Measurements from ENCODE around the gene UBTD2. TPM values are rescaled to one million over a fixed set of nuclear protein-coding genes. Genes with fewer than 3 reads are reported as not detected.

The UBTD2 gene
- total and polyA plus RNA-seq, 10 of the 15 experiments (the other 5 are each of a cell fraction or from before 2014, with no cell fraction given): 7.7 to 30.5 (median 19.4) TPM

- TF ChIP-seq SIN3A (IDR thresholded peaks at IDR 0.05; ENCODE audit: low read depth, low read length) (peak; percentile 79; the same call in 1 of the 2 replicates), SUZ12 (IDR thresholded peaks at IDR 0.05; ENCODE audit: unreplicated experiment) (no peak), HDAC6 (IDR thresholded peaks at IDR 0.05; ENCODE audit: unreplicated experiment) (no peak), NR2C2 (IDR thresholded peaks at IDR 0.05; ENCODE audit: borderline replicate concordance, control insufficient read depth, insufficient read length, low read depth) (no peak), NBN (IDR thresholded peaks at IDR 0.05) (peak; percentile 82), SMAD1 (IDR thresholded peaks at IDR 0.05; ENCODE audit: low read depth, partially characterized antibody) (peak; percentile 26), KAT2A (conservative IDR thresholded peaks at IDR 0.05; ENCODE audit: control insufficient read depth, low read depth, low read length) (no peak), FOXM1 (IDR thresholded peaks at IDR 0.05; ENCODE audit: low read depth, low read length) (no peak), POLR2AphosphoS5 (IDR thresholded peaks at IDR 0.05; ENCODE audit: low read length) (peak; percentile 60), EZH2 (IDR thresholded peaks at IDR 0.05; ENCODE audit: borderline replicate concordance, control insufficient read depth, low read depth, low read length) (no peak), CHD2 (IDR thresholded peaks at IDR 0.05; ENCODE audit: borderline replicate concordance, low read depth, low read length) (0 out of 2 replicates have a peak, but pooled peaks have one; percentile 11), PAX5 (IDR thresholded peaks at IDR 0.05; ENCODE audit: borderline replicate concordance, low read depth, low read length) (no peak), MEF2A (IDR thresholded peaks at IDR 0.05; ENCODE audit: insufficient read depth, low read depth, low read length) (0 out of 2 replicates have a peak, but pooled peaks have one; percentile 21), YY1 (IDR thresholded peaks at IDR 0.05; ENCODE audit: low read depth, low read length) (peak; percentile 8; the same call in 1 of the 2 replicates), ZBTB40 (IDR thresholded peaks at IDR 0.05; ENCODE audit: borderline replicate concordance) (peak; percentile 77), MTA3 (IDR thresholded peaks at IDR 0.05; ENCODE audit: borderline replicate concordance, low read length) (no peak), ZBTB11 (CRISPR knock-in tag; IDR thresholded peaks at IDR 0.05) (no peak; the same call in 1 of the 2 replicates), HDGF (IDR thresholded peaks at IDR 0.05) (peak; percentile 64; the same call in 1 of the 2 replicates), SMC3 (IDR thresholded peaks at IDR 0.05; ENCODE audit: borderline replicate concordance, low read length) (no peak)
- TF ChIP-seq, protein P1, sequence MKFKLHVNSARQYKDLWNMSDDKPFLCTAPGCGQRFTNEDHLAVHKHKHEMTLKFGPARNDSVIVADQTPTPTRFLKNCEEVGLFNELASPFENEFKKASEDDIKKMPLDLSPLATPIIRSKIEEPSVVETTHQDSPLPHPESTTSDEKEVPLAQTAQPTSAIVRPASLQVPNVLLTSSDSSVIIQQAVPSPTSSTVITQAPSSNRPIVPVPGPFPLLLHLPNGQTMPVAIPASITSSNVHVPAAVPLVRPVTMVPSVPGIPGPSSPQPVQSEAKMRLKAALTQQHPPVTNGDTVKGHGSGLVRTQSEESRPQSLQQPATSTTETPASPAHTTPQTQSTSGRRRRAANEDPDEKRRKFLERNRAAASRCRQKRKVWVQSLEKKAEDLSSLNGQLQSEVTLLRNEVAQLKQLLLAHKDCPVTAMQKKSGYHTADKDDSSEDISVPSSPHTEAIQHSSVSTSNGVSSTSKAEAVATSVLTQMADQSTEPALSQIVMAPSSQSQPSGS (IDR thresholded peaks at IDR 0.05; ENCODE audit: low read length): no peak
These were observed 96.2 kb downstream of the UBTD2 start (continued) for GRCh38 chr5:172187118-172188032.
